HCT116 (cell line): ENCODE data around the gene CXCL5.

Experiments
- CEBPB ChIP-seq: IDR thresholded peaks from 2 replicates; pipeline ENCODE4 v1.6.1; 2012; ENCODE audit warnings: low read depth
- CTCF ChIP-seq, 3 experiments: fragments of 200-600 bp in 1 of 3; sonication (generic) in 1 of 3; IDR thresholded peaks in 2 of 3; conservative IDR thresholded peaks in 1 of 3; 2 replicates each; pipeline ENCODE4 v1.5.1; 2012 to 2017; ENCODE audit warnings: low read depth in 2 of 3, low read length in 2 of 3, antibody characterized with exemption in 1 of 3, borderline replicate concordance in 1 of 3, control low read depth in 1 of 3, mild to moderate bottlenecking in 1 of 3, mixed read lengths in 1 of 3, mixed run types in 1 of 3, moderate library complexity in 1 of 3; ENCODE audit not compliant: insufficient read depth in 1 of 3
- POLR2A ChIP-seq: IDR thresholded peaks from 2 replicates; pipeline ENCODE4 v1.7.0; 2011; ENCODE audit warnings: borderline replicate concordance; ENCODE audit not compliant: insufficient read depth, insufficient read length; ENCODE audit errors: extremely low read depth

- no peak for TF ChIP-seq CEBPB
- TF ChIP-seq POLR2A = no peak
- TF ChIP-seq CTCF (IDR thresholded peaks at IDR 0.05 in 2 of 3, conservative IDR thresholded peaks at IDR 0.05 in 1 of 3; ENCODE audit: borderline replicate concordance in 1 of 3, insufficient read depth in 1 of 3, low read depth in 2 of 3, low read length in 2 of 3) = no peak
Measured at GRCh38 chr4:73990988-73991741, 7.3 kb downstream of the CXCL5 start.
